Measurements from ENCODE around the gene GNLY.

The GNLY gene

DNA sequence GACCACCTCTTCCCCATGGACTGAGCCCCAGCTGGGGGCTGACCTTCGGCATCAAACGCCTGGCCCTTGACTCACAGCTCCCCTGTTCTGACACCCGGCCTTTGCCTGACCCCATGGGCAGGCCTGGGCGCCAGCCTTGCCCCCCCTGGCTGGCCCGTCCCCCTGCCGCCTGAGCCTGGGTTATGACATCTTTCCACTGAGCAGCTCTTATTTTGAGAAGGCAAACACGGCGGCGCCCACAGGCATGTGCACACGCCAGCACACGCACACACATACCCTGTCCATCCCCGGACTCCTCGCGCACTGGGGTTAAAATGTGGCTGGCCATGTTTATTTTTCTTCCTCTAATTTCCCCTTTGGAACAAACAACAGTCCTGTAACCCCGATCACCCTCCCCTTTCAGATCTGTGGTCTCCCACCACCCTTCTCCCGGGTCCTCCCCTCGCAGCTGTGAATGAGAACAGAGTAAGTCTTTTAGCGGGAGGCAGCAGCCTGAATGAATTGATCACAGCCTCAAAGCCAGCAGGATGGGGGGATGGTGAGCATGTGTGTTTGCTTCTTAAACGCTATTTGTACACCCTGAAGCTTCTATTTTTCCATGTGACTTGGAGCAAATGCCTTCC lies 47.8 kb downstream of the GNLY start:
- TF ChIP-seq, protein P1, sequence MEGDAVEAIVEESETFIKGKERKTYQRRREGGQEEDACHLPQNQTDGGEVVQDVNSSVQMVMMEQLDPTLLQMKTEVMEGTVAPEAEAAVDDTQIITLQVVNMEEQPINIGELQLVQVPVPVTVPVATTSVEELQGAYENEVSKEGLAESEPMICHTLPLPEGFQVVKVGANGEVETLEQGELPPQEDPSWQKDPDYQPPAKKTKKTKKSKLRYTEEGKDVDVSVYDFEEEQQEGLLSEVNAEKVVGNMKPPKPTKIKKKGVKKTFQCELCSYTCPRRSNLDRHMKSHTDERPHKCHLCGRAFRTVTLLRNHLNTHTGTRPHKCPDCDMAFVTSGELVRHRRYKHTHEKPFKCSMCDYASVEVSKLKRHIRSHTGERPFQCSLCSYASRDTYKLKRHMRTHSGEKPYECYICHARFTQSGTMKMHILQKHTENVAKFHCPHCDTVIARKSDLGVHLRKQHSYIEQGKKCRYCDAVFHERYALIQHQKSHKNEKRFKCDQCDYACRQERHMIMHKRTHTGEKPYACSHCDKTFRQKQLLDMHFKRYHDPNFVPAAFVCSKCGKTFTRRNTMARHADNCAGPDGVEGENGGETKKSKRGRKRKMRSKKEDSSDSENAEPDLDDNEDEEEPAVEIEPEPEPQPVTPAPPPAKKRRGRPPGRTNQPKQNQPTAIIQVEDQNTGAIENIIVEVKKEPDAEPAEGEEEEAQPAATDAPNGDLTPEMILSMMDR (IDR thresholded peaks at IDR 0.05; ENCODE audit: control insufficient read depth, extremely low read depth, insufficient read depth): no peak
- H3K4me3 ChIP-seq (ENCODE audit: low read depth, low read length): no peak overlapping the region

DNA sequence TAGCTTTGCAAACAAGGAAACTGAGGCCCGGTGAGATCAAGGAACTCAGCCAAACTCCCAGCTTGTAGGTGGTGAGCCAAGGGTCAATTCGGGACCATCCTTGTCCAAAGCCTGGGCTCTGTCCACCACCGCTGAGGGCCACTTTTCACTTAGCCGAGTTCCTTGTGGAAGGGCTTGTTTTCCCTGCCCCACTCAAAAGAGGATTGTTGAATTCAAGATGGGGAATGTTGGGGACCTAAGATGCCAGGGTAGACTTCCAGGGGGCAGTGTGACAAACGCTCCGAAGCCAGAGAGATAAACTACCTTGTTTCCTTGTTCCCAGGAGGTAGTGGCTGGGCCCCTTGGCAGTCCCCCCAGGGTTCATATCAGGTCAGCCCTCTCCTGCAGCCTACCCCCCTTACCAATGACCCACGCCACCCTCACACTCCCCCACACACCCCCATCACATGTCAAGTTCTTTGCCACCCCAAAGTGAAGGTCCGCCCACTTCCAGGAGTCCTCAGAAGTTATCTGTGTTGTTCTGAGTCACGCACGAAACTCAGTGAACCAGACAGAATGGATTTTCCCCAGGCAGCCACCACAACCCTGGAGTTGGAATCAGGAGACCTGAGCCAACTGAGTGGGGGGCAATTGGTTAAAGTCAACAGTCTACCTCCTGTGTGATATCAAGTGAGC lies 49.3 kb downstream of the GNLY start:
- no peak for DNase-seq (ENCODE audit: low read depth)
- no peak overlapping the region for H3K4me3 ChIP-seq (ENCODE audit: low read depth, low read length)
- TF ChIP-seq, protein P1 (IDR thresholded peaks at IDR 0.05; ENCODE audit: control insufficient read depth, extremely low read depth, insufficient read depth): no peak

More for the DNA sequence above, 47.8 kb downstream of the GNLY start:
- DNase-seq (ENCODE audit: low read depth): no peak

DNA sequence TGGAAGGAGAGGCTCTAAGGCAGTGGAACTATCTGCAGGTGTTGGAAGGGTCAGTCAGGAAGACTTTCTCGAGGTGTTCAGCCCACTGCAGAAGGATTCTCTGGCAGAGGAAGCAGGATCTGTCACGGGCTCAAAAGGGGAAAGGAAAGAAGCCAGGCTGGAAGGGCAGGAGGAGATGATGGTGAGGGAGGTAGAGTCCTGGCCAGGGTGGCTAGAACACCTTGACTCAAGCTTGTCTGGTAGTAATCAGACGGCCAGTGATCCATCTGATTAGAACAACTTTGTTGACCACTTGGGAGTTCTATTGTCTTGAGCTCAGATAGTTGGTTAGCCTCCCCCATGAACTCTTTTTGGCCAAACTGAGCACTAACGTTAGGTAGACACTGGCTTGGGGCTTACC lies 49.9 kb downstream of the GNLY start:
- TF ChIP-seq, protein P1 (IDR thresholded peaks at IDR 0.05; ENCODE audit: control insufficient read depth, extremely low read depth, insufficient read depth): no peak
- DNase-seq (ENCODE audit: low read depth): no peak
- H3K4me3 ChIP-seq (ENCODE audit: low read depth, low read length): no peak overlapping the region

- no peak for DNase-seq (ENCODE audit: low read depth)
- TF ChIP-seq, protein P1 (IDR thresholded peaks at IDR 0.05; ENCODE audit: control insufficient read depth, extremely low read depth, insufficient read depth): no peak
- no peak overlapping the region for H3K4me3 ChIP-seq (ENCODE audit: low read depth, low read length)
Measured at GRCh38 chr2:85744741-85745601, 50.8 kb downstream of the GNLY start.

- TF ChIP-seq, protein P1 (IDR thresholded peaks at IDR 0.05; ENCODE audit: control insufficient read depth, extremely low read depth, insufficient read depth): no peak
- DNase-seq (ENCODE audit: low read depth): no peak
- no peak overlapping the region for H3K4me3 ChIP-seq (ENCODE audit: low read depth, low read length)
Measured at GRCh38 chr2:85745619-85746018, 51.5 kb downstream of the GNLY start.

DNA sequence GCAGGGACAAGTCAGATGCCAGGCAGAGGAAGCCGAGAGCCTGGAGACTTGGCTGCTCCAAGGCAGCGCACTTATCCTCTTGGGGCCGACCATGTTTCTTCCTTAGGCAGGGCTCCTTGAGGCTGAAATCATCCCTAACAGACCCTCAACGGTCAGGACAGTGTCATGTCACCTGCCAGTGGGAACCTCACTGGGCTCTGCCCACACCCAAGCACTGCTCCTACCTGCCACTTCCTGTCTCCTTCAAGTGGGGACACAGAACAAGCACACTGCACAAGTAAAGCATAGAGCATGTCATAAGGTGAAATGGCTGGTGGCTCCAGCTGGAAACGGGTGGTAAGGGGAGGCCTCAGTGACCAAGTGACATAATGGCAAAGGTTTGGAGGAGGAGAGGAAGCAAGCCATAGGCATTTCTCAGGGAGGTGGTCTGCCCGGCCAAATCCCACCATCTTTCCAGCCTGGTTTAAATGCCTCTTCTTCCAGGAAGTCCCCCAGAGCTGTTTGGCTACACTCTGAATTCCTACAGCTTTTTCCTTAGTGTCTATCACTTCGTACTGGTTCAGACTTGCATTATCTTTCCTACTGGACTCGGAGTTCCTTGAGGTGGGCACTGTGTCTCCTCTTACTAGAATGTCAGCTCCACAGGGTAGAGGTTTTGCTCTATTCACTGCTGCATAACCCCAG lies 52.3 kb downstream of the GNLY start:
- TF ChIP-seq, protein P1 (IDR thresholded peaks at IDR 0.05; ENCODE audit: control insufficient read depth, extremely low read depth, insufficient read depth): no peak
- no peak overlapping the region for H3K4me3 ChIP-seq (ENCODE audit: low read depth, low read length)
- DNase-seq (ENCODE audit: low read depth): no peak
